NCI-H446 (cell line): ENCODE measurements around the gene UNC79.

ENCODE experiments used
- DNase-seq, 2 experiments: peaks; one replicate each; lab custom pipeline; 2025; lab: John Stamatoyannopoulos, UW

UNC79 gene

GRCh38 chr14:93751946-93752655, 321.4 kb downstream of the UNC79 start:
- no peak for DNase-seq

- DNase-seq = peak in 1 of 2 experiments; percentile 42
Measured at GRCh38 chr14:93752980-93753561, 322.3 kb downstream of the UNC79 start.

- no peak for DNase-seq
Measured at GRCh38 chr14:93753647-93754046, 322.9 kb downstream of the UNC79 start.

- no peak for DNase-seq
Measured at GRCh38 chr14:93757206-93757605, 326.5 kb downstream of the UNC79 start.
